Glutamatergic neuron (in vitro differentiated cells): Measurements from ENCODE around the gene TAX1BP3. TPM values are rescaled to one million over a fixed set of nuclear protein-coding genes. Genes with fewer than 3 reads are reported as not detected.

Experiments
- DNase-seq: peaks from one replicate; pipeline ENCODE4 v3.0.0; 2022
- H3K27ac Mint-ChIP-seq: one replicate; pipeline ENCODE4 v1.8.0; 2020; ENCODE audit warnings: mild to moderate bottlenecking, mixed read lengths, inconsistent platforms; ENCODE audit not compliant: unreplicated experiment
- H3K27me3 Mint-ChIP-seq: one replicate; pipeline ENCODE4 v1.8.0; 2020; ENCODE audit warnings: mild to moderate bottlenecking, moderate library complexity, mixed read lengths, inconsistent platforms; ENCODE audit not compliant: unreplicated experiment
- H3K36me3 Mint-ChIP-seq: one replicate; pipeline ENCODE4 v1.8.0; 2020; ENCODE audit warnings: mild to moderate bottlenecking, mixed read lengths, inconsistent platforms; ENCODE audit not compliant: unreplicated experiment
- H3K4me1 Mint-ChIP-seq: one replicate; pipeline ENCODE4 v1.8.0; 2020; ENCODE audit warnings: mild to moderate bottlenecking, low read depth, mixed read lengths, inconsistent platforms; ENCODE audit not compliant: unreplicated experiment
- H3K4me3 Mint-ChIP-seq: one replicate; pipeline ENCODE4 v1.8.0; 2020; ENCODE audit warnings: mild to moderate bottlenecking, mixed read lengths, inconsistent platforms; ENCODE audit not compliant: unreplicated experiment
- H3K9me3 Mint-ChIP-seq: one replicate; pipeline ENCODE4 v1.8.0; 2020; ENCODE audit warnings: mild to moderate bottlenecking, moderate library complexity, mixed read lengths, inconsistent platforms; ENCODE audit not compliant: unreplicated experiment
- CTCF ChIP-seq: fragments of 200-600 bp; sonication (generic); IDR thresholded peaks from one replicate; pipeline ENCODE4 v1.5.0; 2021; ENCODE audit not compliant: partially characterized antibody, unreplicated experiment
- total RNA-seq: library from RNA; stranded (reverse); fragmentation: NEBNext Ultra II Directional; extraction: Animal tissue kit (Norgen Biotek cat#: 25700); gene quantifications from one replicate; pipeline ENCODE4 v1.2.1, GENCODE V29; 2021; ENCODE audit not compliant: unreplicated experiment

TAX1BP3 gene
- total RNA-seq, 1 donor from 2014 or later, result 91.4 TPM

- peaks cover 21% of the 10 kb centered on the region for H3K4me1 Mint-ChIP-seq
- no peak for DNase-seq
- no peak for TF ChIP-seq CTCF
- H3K36me3 Mint-ChIP-seq, result peaks cover 7% of the 10 kb centered on the region
- peaks cover 4% of the 10 kb centered on the region for H3K9me3 Mint-ChIP-seq
- H3K27ac Mint-ChIP-seq, result peak overlapping the region; percentile 57
- no peak overlapping the region for H3K4me3 Mint-ChIP-seq
- peaks cover 6% of the 10 kb centered on the region for H3K27me3 Mint-ChIP-seq
Measured at GRCh38 chr17:3627769-3628167, 40.6 kb downstream of the TAX1BP3 start.

GRCh38 chr17:3626831-3627768 is 41.3 kb downstream of the TAX1BP3 start:
- Mint-ChIP-seq H3K4me1 (peaks cover 21% of the 10 kb centered on the region), H3K27me3 (peaks cover 6% of the 10 kb centered on the region), H3K4me3 (peak overlapping the region; percentile 25), H3K9me3 (peaks cover 4% of the 10 kb centered on the region), H3K27ac (peak overlapping the region; percentile 49), H3K36me3 (peaks cover 7% of the 10 kb centered on the region)
- no peak for DNase-seq
- no peak for TF ChIP-seq CTCF

GRCh38 chr17:3622977-3623594 is 45.3 kb downstream of the TAX1BP3 start:
- Mint-ChIP-seq H3K9me3 (peaks cover 4% of the 10 kb centered on the region), H3K4me3 (no peak overlapping the region), H3K27me3 (peaks cover 3% of the 10 kb centered on the region), H3K27ac (peak overlapping the region; percentile 72), H3K4me1 (peaks cover 13% of the 10 kb centered on the region), H3K36me3 (peaks cover 11% of the 10 kb centered on the region)
- DNase-seq, result no peak
- TF ChIP-seq CTCF, result no peak

- DNase-seq, result no peak
- Mint-ChIP-seq H3K9me3 (no peaks in the 10 kb centered on the region), H3K36me3 (peaks cover 9% of the 10 kb centered on the region), H3K27ac (no peak overlapping the region), H3K27me3 (peaks cover 2% of the 10 kb centered on the region), H3K4me1 (peaks cover 7% of the 10 kb centered on the region), H3K4me3 (no peak overlapping the region)
- TF ChIP-seq CTCF, result no peak
Measured at GRCh38 chr17:3621146-3621720, 47.1 kb downstream of the TAX1BP3 start.
